NB4 (cell line): ENCODE results near the gene RNF8.
"Not testable (repeated sequence)": the region's sequence is repeated elsewhere in the genome, so short reads cannot be mapped to it uniquely, and the experiment has no call there.

Source experiments
- DNase-seq: peaks from one replicate; pipeline ENCODE4 v3.0.0; 2010; ENCODE audit warnings: low read depth
- H3K4me3 ChIP-seq: one replicate; pipeline ENCODE4 v1.5.1; 2011; ENCODE audit warnings: mild to moderate bottlenecking, low read depth, low read length, moderate library complexity
- MAX ChIP-seq: IDR thresholded peaks from 2 replicates; pipeline ENCODE4 v1.6.1; 2011; ENCODE audit warnings: low read depth, low read length
- MYC ChIP-seq: IDR thresholded peaks from 2 replicates; pipeline ENCODE4 v1.6.1; 2011; ENCODE audit warnings: low read depth, low read length
- POLR2A ChIP-seq: IDR thresholded peaks from 2 replicates; pipeline ENCODE4 v1.6.1; 2011; ENCODE audit warnings: mild to moderate bottlenecking; ENCODE audit not compliant: insufficient read length; ENCODE audit errors: extremely low read depth
- TF ChIP-seq, protein P1 (sequence below): IDR thresholded peaks from one replicate; pipeline ENCODE4 v1.5.1; 2012; ENCODE audit warnings: low read depth, low read length

The RNF8 gene

GRCh38 chr6:37320646-37321045 is 33.1 kb upstream of the RNF8 start:
- DNase-seq, result no peak
- H3K4me3 ChIP-seq, result no peak overlapping the region
- no peak for TF ChIP-seq MAX
- TF ChIP-seq POLR2A, result no peak
- TF ChIP-seq, protein P1, sequence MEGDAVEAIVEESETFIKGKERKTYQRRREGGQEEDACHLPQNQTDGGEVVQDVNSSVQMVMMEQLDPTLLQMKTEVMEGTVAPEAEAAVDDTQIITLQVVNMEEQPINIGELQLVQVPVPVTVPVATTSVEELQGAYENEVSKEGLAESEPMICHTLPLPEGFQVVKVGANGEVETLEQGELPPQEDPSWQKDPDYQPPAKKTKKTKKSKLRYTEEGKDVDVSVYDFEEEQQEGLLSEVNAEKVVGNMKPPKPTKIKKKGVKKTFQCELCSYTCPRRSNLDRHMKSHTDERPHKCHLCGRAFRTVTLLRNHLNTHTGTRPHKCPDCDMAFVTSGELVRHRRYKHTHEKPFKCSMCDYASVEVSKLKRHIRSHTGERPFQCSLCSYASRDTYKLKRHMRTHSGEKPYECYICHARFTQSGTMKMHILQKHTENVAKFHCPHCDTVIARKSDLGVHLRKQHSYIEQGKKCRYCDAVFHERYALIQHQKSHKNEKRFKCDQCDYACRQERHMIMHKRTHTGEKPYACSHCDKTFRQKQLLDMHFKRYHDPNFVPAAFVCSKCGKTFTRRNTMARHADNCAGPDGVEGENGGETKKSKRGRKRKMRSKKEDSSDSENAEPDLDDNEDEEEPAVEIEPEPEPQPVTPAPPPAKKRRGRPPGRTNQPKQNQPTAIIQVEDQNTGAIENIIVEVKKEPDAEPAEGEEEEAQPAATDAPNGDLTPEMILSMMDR, result no peak
- TF ChIP-seq MYC, result no peak

DNA sequence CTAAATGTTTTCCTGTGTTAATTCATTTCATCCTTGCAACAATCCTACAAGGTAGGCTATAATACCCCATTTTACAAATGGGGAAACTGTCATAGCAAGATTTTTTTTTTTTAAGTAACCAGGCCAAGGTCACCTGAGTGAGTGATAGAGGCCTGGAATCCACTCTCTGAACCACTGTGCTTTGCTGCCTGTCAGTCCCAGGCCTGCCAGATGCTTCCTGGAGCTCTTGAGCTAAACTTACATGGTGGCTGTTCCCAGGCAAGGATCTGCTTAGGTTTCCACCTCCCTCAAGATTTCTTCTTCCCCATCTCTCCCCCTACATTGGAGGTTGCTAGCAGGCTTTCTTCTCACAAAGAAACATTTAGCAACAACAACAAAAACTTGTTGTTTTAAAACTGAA is 32.7 kb upstream of the RNF8 start:
- no peak for DNase-seq
- TF ChIP-seq POLR2A, result no peak
- TF ChIP-seq, protein P1, result no peak

DNA sequence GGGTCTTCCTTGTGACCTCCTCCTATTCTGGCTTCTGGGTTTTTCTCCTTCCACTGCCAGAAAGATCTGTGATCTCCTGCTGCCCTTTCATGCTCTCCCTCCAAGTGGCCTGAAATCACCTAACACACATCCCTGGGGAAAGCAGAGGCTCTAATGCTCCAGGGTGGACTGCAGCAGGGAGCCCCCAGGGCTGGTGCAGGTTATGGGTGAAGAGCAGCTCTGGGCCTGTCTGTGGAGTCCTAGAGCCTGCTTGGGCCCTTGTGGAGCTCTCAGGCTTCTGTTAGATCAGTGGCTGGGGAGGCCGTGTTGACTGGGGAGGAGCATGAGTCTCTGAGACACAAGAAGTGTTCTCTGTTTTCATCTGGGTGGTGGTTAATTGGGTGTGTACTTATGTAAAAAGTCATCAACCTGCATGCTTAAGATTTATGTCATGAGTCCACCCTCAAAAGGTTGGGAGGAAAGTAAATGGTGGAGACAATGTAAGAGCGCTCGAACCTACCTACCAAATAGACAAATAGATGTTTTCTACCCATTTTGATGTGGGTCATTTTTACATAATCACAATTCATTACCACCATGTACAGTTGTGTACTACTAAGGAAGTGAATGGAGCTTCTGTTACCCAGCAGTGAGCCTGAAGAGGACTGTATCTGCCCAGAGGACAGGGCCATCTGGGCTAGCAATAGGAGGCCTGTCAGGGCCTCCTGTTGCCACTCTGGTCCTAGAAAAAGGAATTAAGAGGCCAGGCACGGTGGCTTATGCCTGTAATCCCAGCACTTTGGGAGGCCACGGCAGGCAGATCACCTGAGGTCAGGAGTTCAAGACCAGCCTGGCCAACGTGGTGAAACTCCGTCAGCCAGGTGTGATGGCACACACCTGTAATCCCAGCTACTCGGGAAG is 32.0 kb upstream of the RNF8 start:
- DNase-seq, result no peak
- no peak overlapping the region for H3K4me3 ChIP-seq
- TF ChIP-seq MYC (no peak), MAX (no peak), POLR2A (no peak)
- TF ChIP-seq, protein P1, result no peak

More for the DNA sequence above, 32.7 kb upstream of the RNF8 start:
- H3K4me3 ChIP-seq, result no peak overlapping the region

- no peak overlapping the region for H3K4me3 ChIP-seq
- TF ChIP-seq POLR2A (no peak), MYC (no peak)
- TF ChIP-seq, protein P1, result no peak
- no peak for DNase-seq
These were observed 30.2 kb upstream of the RNF8 start for GRCh38 chr6:37323580-37323979.

- H3K4me3 ChIP-seq, result no peak overlapping the region
- TF ChIP-seq, protein P1, result no peak
- no peak for TF ChIP-seq MAX
- TF ChIP-seq MYC, result no peak
- TF ChIP-seq POLR2A, result no peak
- peak; percentile 23 for DNase-seq
These were observed 29.4 kb upstream of the RNF8 start for GRCh38 chr6:37324131-37325033.

- not testable (repeated sequence) for H3K4me3 ChIP-seq, DNase-seq
These were observed 23.4 kb upstream of the RNF8 start for GRCh38 chr6:37330345-37330744.
